Effector memory CD8-positive, alpha-beta T cell (primary cell): ENCODE data around the gene FYN.
"Not testable (repeated sequence)": the region's sequence is repeated elsewhere in the genome, so short reads cannot be mapped to it uniquely, and the experiment has no call there.

Experiments
- ATAC-seq: fragments of 150-1000 bp; cut with Tn5 transposase; replicated peaks from 2 replicates; pipeline ENCODE4 v1.10.0; 2021; ENCODE audit warnings: mild to moderate bottlenecking, moderate library complexity
- DNase-seq, 3 experiments: peaks; one replicate each; pipeline ENCODE4 v3.0.0; 2021
- H3K27ac Mint-ChIP-seq, 2 donors: one replicate each; pipeline ENCODE4 v1.8.0; 2022; ENCODE audit warnings: mild to moderate bottlenecking in 2 of 2, mixed read lengths in 2 of 2, moderate library complexity in 2 of 2
- H3K27me3 Mint-ChIP-seq, 2 donors: one replicate each; pipeline ENCODE4 v1.8.0; 2022; ENCODE audit warnings: mixed read lengths in 2 of 2
- H3K36me3 Mint-ChIP-seq: one replicate; pipeline ENCODE4 v1.8.0; 2022; ENCODE audit warnings: mild to moderate bottlenecking, moderate library complexity, mixed read lengths; ENCODE audit not compliant: insufficient read depth
- H3K4me1 Mint-ChIP-seq, 2 donors: one replicate each; pipeline ENCODE4 v1.8.0; 2022; ENCODE audit warnings: low read depth in 2 of 2, mixed read lengths in 2 of 2
- H3K4me3 Mint-ChIP-seq, 2 donors: one replicate each; pipeline ENCODE4 v1.8.0; 2022; ENCODE audit warnings: mild to moderate bottlenecking in 2 of 2, mixed read lengths in 2 of 2, moderate library complexity in 2 of 2
- H3K9me3 Mint-ChIP-seq, 2 donors: one replicate each; pipeline ENCODE4 v1.8.0; 2022; ENCODE audit warnings: mixed read lengths in 2 of 2

Gene FYN

DNA sequence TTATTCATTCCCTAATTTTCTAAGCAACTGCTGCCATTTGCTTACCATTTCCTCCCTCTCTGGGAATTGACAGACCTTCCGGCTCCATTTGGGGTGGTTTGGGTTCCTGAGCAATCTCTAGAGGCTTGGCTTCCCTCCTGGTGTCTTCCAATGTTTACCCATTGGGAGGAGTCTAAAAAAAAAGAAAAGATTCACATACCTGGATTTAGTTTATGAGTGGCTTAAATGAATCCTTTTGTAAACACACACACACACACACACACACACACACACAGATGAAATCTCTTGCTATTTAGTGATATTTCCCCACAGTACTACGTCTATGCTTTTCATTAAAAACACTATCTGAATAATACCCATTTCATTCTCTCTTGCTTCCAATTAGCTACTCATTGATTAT, 219.3 kb downstream of the FYN start:
- Mint-ChIP-seq H3K4me3 (no peak overlapping the region), H3K27ac (no peak overlapping the region), H3K9me3 (no peaks in the 10 kb centered on the region), H3K36me3 (peaks cover 14% of the 10 kb centered on the region), H3K27me3 (no peaks in the 10 kb centered on the region), H3K4me1 (no peaks in the 10 kb centered on the region)
- no peak for DNase-seq
- no peak for ATAC-seq

DNA sequence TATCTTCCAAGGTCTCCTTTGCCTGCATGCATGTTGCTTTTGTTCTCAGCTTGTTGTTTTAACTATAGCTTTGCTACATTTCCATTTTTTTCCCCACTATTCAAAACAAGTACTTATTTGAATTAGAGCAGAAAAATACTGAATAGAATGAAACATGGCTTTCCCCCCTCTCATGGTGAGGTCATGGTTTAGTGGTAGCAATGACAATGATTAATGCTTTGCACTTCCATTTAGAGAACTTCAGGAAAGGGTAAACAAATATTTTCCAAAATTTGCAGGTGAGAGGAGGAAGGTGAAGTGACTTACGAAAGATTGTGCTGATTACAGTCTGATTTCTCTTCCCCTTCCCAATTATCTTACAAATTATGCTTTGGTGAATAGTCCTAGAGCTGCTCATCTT, 219.8 kb downstream of the FYN start:
- no peaks in the 10 kb centered on the region for H3K4me1 Mint-ChIP-seq
- no peak overlapping the region for H3K27ac Mint-ChIP-seq
- H3K36me3 Mint-ChIP-seq: peaks cover 11% of the 10 kb centered on the region
- H3K27me3 Mint-ChIP-seq: no peaks in the 10 kb centered on the region
- H3K9me3 Mint-ChIP-seq: no peaks in the 10 kb centered on the region
- ATAC-seq: no peak
- no peak for DNase-seq
- H3K4me3 Mint-ChIP-seq: no peak overlapping the region

DNA sequence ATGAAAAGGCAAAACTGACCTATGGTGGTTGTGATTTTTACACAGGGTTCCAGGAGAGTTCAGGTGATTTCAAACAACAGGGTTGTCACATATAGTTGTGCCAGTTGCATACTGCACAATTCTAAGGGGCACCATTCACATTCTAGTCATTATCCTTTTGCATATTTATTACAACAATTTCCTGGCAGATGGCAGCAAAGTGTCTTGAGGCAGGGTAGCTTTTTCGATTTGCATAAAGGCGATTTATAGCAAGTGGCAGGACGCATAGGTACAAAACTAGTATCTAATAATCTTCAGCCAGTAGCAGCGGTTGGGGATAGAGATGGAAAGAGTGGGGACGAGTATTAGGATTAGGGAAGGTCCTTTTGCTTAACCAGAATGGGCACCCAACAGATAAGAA, 221.1 kb downstream of the FYN start:
- Mint-ChIP-seq H3K27me3 (no peaks in the 10 kb centered on the region), H3K36me3 (peaks cover 11% of the 10 kb centered on the region), H3K27ac (no peak overlapping the region), H3K9me3 (no peaks in the 10 kb centered on the region), H3K4me1 (no peaks in the 10 kb centered on the region), H3K4me3 (no peak overlapping the region)
- no peak for ATAC-seq
- no peak for DNase-seq

DNA sequence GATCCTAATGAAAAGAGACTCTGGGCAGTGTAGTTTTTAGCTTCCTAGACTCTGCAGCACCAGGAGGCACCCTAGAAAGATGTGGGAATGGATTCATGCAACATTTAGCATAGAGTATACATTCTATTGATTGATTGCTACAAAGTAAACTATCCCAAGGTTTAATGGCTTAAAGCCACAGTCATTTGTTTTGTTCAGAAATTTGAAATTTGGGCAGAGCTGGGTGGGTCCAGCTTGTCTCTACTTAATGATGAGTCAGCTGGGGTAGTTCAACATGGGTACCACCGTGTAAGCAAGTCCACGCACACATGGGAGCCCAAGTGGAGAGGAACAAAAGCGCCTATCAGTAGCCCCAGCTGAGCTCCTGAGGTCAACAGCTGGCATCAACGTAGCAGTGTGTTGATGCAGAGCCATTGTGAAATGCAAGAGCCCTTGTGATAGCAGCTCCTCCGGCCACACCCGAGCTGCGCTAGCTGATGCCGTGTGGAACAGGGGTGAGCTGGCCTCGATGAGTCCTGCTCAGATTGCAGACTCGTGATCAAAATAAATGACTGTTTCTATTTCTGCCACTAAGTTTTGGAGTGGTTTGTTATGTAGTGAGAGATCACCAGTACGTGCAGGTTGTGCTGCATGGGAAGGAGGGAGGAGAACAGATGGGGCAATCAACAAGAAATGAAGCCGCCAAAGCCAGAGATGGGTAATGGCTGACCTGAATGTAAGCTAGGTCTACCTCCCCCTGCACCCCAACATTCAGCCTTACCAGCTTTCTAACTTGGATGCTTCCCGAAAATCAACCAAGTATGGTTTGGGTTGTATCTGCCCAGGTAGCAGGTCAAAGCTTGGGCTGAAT, 221.8 kb downstream of the FYN start:
- no peak for DNase-seq
- ATAC-seq: no peak
- Mint-ChIP-seq H3K27ac (no peak overlapping the region), H3K4me1 (no peaks in the 10 kb centered on the region), H3K36me3 (peaks cover 11% of the 10 kb centered on the region), H3K4me3 (no peak overlapping the region), H3K27me3 (no peaks in the 10 kb centered on the region), H3K9me3 (no peaks in the 10 kb centered on the region)

DNA sequence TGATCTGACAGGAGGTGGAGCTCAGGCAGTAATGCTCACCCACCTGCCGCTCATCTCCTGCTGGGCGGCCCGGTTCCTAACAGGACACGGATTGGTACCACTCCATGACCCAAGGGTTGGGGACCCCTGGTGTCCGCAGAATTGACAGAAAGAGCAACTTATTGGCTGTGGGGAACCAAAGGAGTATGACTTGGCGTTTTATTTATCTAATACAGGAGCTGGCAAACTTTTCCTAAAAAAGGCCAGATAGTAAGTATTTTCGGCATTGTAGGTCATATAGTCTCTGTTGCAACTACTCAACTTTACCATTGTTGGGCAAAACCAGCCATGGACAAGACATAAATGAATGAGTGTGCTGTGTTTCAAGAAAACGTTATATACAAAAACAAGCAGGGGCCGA, 223.2 kb downstream of the FYN start:
- Mint-ChIP-seq H3K4me1 (no peaks in the 10 kb centered on the region), H3K36me3 (peaks cover 3% of the 10 kb centered on the region), H3K27ac (no peak overlapping the region), H3K27me3 (no peaks in the 10 kb centered on the region), H3K9me3 (no peaks in the 10 kb centered on the region), H3K4me3 (no peak overlapping the region)
- DNase-seq (no peak), ATAC-seq (no peak)

DNA sequence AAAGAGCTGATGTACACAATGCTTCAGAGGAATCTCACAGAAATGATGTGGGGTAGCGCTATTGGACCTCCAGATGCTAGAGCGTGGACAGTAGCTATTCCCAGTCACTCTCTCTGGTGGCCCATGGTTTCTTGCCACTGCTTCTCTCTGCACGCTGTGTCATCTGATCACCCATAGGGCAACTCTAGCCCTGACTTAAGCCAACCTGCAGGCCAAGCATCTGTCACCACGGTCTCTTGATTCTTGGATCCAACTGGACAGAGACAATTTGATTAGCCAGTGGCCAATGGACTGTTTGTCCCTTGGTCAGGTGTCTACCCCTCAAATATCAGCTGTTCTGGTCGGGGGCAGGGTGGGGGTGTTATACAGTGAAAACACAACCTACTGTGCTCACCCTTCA, 225.2 kb downstream of the FYN start:
- H3K27me3 Mint-ChIP-seq: no peaks in the 10 kb centered on the region
- DNase-seq: no peak
- H3K36me3 Mint-ChIP-seq: peaks cover 3% of the 10 kb centered on the region
- no peaks in the 10 kb centered on the region for H3K9me3 Mint-ChIP-seq
- no peak overlapping the region for H3K4me3 Mint-ChIP-seq
- no peak for ATAC-seq
- H3K27ac Mint-ChIP-seq: peak overlapping the region in 1 of 2 donors; percentile 28
- no peaks in the 10 kb centered on the region for H3K4me1 Mint-ChIP-seq

DNA sequence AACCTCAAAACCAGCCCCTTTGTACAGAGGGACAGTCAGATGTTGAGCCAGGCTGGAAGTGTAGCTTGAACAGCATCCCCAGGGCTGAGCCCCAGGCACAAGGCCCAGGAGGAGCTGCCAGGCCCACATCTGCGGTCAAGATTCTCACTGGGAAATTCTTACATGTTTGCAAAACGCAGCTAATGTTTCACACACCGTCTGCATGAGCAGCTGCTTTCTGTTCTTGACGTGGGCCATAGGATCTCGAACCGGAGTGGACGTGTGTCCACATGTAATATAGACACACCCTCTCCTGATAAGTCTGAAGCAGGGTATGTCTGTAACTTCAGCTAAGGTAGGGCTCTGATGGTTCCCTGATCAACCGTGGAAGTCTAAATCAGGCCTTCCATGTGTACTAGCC, 226.3 kb downstream of the FYN start:
- ATAC-seq: no peak
- Mint-ChIP-seq H3K9me3 (no peaks in the 10 kb centered on the region), H3K4me3 (no peak overlapping the region), H3K27me3 (no peaks in the 10 kb centered on the region), H3K4me1 (no peaks in the 10 kb centered on the region), H3K27ac (no peak overlapping the region), H3K36me3 (no peaks in the 10 kb centered on the region)
- no peak for DNase-seq

DNA sequence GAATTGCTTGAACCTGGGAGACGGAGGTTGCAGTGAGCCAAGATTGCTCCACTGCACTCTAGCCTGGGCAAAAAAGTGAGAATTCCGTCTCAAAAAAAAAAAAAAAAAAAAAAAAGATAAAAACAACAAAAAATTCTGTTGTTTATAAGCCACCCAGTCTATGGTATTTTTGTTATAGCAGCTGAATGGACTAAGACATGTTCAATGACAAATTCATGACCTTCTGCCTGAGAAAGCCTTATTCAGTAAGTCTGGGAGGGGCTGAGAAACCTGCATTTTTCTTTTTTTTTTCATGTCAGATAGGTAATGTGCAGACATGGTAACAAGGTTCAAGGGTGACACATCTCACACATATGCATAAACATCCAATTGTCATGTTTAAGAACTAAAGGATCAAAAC, 227.2 kb downstream of the FYN start:
- DNase-seq (no peak), ATAC-seq (no peak)
- no peaks in the 10 kb centered on the region for H3K27me3 Mint-ChIP-seq
- H3K36me3 Mint-ChIP-seq: no peaks in the 10 kb centered on the region
- H3K9me3 Mint-ChIP-seq: no peaks in the 10 kb centered on the region
- H3K4me3 Mint-ChIP-seq: no peak overlapping the region
- no peak overlapping the region for H3K27ac Mint-ChIP-seq
- no peaks in the 10 kb centered on the region for H3K4me1 Mint-ChIP-seq

DNA sequence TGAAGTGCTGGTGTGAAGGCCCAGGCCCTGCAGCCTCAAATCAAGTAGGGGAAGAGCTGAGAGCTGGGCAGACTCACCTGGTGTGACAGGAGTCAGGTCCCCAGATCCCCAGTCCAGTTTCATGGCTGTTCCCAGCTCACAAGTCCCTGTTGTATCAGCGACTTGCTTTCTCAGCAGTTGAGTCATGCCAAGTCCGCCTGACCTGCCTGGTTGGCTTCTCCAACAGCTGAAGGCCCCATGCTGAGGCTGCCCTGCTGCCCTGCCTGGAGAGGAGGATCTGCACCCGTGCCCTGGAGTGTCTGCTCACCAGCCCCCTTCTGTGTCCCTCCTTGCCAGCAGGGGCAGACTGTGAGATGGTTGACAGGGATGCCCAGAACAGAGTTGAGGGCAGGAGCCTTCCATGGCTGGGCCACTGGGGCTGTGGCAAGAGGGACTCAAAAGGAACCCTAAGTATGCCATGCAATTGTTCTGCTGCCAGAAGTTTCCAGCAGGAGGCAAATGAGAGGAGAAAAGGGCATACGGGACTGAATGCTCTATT, 228.3 kb downstream of the FYN start:
- ATAC-seq (no peak), DNase-seq (no peak)
- no peaks in the 10 kb centered on the region for H3K4me1 Mint-ChIP-seq
- H3K9me3 Mint-ChIP-seq: no peaks in the 10 kb centered on the region
- H3K27me3 Mint-ChIP-seq: no peaks in the 10 kb centered on the region
- H3K27ac Mint-ChIP-seq: no peak overlapping the region
- H3K36me3 Mint-ChIP-seq: no peaks in the 10 kb centered on the region
- no peak overlapping the region for H3K4me3 Mint-ChIP-seq

DNA sequence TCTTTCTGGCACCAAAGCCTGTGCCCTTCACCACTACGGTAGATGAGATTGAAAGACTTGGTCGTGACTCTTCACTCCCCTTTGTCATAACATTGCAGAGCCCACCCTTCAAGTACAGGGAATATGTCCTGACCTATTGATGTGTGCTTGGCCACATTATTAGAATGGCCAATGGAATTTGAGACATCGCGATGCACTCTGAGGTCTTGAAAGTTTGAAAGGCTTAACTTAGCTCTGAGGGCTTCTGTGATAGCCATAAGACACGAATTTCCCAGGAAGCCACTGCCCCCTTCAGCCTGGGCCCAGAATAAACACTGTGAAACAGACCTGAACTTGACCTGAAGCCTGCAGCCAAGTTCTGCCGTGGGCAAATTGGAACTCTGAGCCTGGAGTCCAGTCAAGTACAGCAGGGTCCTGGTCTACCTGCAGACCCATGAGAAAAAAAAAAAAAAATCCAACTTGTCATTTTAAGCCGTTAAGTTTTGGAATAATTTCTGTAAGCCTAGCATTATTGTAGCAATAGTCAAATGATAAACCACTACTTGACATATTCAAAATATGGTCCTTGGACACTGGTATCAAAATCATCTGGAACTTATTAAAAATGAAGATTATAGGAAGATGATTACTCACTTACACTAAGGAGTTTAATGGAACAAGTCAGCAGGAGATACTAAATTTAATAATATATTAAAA, 230.6 kb downstream of the FYN start:
- Mint-ChIP-seq H3K9me3 (peaks cover 0 to 2% of the 10 kb centered on the region in 2 donors), H3K36me3 (no peaks in the 10 kb centered on the region), H3K27me3 (no peaks in the 10 kb centered on the region), H3K27ac (no peak overlapping the region), H3K4me1 (no peaks in the 10 kb centered on the region), H3K4me3 (no peak overlapping the region)
- peak; percentile 33 for ATAC-seq
- no peak for DNase-seq

DNA sequence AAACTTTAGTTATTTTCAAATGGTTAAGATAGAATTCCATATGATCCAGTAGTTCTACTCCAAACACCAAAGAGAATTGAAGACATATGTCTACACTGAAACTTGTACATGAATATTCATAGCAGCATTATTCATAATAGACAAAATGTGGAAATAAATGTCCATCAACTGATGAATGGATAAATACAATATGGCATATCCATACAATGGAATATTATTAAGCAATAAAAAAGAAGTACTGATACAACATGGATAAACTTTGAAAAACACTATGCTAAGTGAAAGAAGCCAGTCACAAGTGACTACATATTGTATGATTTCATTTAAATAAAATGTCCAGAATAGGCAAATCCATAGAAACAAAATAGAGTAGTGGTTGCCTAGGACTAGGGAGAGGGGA, 234.0 kb downstream of the FYN start:
- Mint-ChIP-seq H3K27me3 (no peaks in the 10 kb centered on the region), H3K4me1 (no peaks in the 10 kb centered on the region), H3K9me3 (peaks cover 0 to 2% of the 10 kb centered on the region in 2 donors), H3K4me3 (peak overlapping the region in 1 of 2 donors; percentile 5), H3K27ac (no peak overlapping the region), H3K36me3 (no peaks in the 10 kb centered on the region)
- ATAC-seq: no peak
- DNase-seq: no peak

DNA sequence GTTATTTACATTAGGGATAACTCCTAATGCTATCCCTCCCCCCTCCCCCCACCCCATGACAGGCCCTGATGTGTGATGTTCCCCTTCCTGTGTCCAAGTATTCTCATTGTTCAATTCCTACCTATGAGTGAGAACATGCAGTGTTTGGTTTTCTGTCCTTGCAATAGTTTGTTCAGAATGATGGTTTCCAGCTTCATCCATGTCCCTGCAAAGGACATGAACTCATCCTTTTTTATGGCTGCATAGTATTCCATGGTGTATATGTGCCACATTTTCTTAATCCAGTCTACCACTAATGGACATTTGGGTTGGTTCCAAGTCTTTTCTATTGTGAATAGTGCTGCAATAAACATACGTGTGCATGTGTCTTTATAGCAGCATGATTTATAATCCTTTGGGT, 238.3 kb downstream of the FYN start:
- DNase-seq, ATAC-seq, H3K27me3 Mint-ChIP-seq, H3K27ac Mint-ChIP-seq, H3K36me3 Mint-ChIP-seq, H3K4me3 Mint-ChIP-seq, H3K9me3 Mint-ChIP-seq, H3K4me1 Mint-ChIP-seq: not testable (repeated sequence)

DNA sequence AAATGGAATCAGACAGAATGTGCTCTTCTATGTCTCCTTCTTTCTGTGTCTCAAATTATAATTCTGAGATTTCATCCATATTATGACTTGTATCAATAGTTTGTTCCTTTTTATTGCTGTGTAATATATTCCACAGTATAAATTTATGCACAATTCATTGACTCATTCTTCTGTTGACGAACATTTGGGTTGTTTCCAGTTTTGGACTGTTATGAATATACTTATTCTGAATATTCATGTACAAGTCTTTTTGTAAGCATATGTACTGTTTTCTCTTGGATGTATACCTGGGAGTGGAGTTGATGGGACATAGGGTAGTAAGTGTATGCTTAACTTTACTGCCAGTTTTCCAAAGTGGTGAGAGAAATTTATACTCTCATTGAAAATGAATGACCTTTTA, 239.4 kb downstream of the FYN start:
- ATAC-seq: no peak
- H3K27ac Mint-ChIP-seq: no peak overlapping the region
- H3K4me1 Mint-ChIP-seq: no peaks in the 10 kb centered on the region
- DNase-seq: no peak
- peaks cover 3% of the 10 kb centered on the region for H3K36me3 Mint-ChIP-seq
- no peak overlapping the region for H3K4me3 Mint-ChIP-seq
- H3K27me3 Mint-ChIP-seq: no peaks in the 10 kb centered on the region
- peaks cover 4 to 10% of the 10 kb centered on the region in 2 donors for H3K9me3 Mint-ChIP-seq
